ENCODE measurements around the gene TP63.

DNA sequence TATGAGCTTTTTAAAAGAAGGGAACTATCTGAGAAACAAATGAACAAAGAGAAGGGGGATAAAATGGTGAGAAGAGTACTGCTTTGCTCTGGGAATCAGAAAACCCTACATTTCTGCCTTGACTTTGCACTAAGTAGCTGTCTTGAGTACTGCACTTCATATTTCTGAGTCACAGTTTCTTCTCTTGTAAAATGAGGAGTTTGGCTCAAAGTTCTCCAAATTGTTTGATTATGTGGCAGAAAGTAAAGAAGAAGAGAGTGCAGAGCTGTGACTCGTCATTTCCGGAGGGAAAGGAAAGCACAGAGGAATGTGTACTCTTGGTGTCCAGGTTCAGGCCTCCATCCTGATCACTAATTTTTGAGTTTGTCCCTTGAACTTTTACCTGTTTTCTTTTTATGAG, 54.7 kb downstream of the TP63 start:
- TF ChIP-seq, protein P1, sequence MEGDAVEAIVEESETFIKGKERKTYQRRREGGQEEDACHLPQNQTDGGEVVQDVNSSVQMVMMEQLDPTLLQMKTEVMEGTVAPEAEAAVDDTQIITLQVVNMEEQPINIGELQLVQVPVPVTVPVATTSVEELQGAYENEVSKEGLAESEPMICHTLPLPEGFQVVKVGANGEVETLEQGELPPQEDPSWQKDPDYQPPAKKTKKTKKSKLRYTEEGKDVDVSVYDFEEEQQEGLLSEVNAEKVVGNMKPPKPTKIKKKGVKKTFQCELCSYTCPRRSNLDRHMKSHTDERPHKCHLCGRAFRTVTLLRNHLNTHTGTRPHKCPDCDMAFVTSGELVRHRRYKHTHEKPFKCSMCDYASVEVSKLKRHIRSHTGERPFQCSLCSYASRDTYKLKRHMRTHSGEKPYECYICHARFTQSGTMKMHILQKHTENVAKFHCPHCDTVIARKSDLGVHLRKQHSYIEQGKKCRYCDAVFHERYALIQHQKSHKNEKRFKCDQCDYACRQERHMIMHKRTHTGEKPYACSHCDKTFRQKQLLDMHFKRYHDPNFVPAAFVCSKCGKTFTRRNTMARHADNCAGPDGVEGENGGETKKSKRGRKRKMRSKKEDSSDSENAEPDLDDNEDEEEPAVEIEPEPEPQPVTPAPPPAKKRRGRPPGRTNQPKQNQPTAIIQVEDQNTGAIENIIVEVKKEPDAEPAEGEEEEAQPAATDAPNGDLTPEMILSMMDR (IDR thresholded peaks at IDR 0.05), result no peak
- no peak for TF ChIP-seq POLR2A (IDR thresholded peaks at IDR 0.05)

Measured in uterus (tissue), 2 donors.